Mesenchymal stem cell (in vitro differentiated cells and primary cell): Measurements from ENCODE around the gene ADISSP.

Experiments
- DNase-seq: peaks from one replicate; pipeline ENCODE4 v3.0.0-alpha.2; 2013
- H2AFZ ChIP-seq: one replicate; pipeline ENCODE4 v1.6.1; 2013; ENCODE audit warnings: low read depth, mild to moderate bottlenecking, control low read depth, inconsistent platforms, low read length, moderate library complexity
- H2AK5ac ChIP-seq: 2 replicates; pipeline ENCODE4 v1.6.1; 2013; ENCODE audit warnings: low read length, moderate library complexity, mild to moderate bottlenecking, inconsistent platforms; ENCODE audit not compliant: severe bottlenecking
- H2BK120ac ChIP-seq: one replicate; pipeline ENCODE4 v1.6.1; 2013; ENCODE audit warnings: low read depth, mild to moderate bottlenecking, inconsistent platforms, low read length, moderate library complexity
- H2BK12ac ChIP-seq, 2 experiments: one replicate each; pipeline ENCODE4 v1.6.1; 2013; ENCODE audit warnings: inconsistent platforms in 2 of 2, low read length in 2 of 2, mild to moderate bottlenecking in 2 of 2, moderate library complexity in 2 of 2, control low read depth in 1 of 2
- H2BK15ac ChIP-seq: one replicate; pipeline ENCODE4 v1.6.1; 2013; ENCODE audit warnings: mild to moderate bottlenecking, low read depth, inconsistent platforms; ENCODE audit not compliant: poor library complexity, severe bottlenecking
- H2BK5ac ChIP-seq: 2 replicates; pipeline ENCODE4 v1.6.1; 2013; ENCODE audit warnings: low read depth, mild to moderate bottlenecking, low read length, control low read depth, inconsistent platforms; ENCODE audit not compliant: poor library complexity, severe bottlenecking
- H3K14ac ChIP-seq, 2 experiments: one replicate each; pipeline ENCODE4 v1.6.1; 2013; ENCODE audit warnings: inconsistent platforms in 2 of 2, low read length in 2 of 2, control low read depth in 1 of 2, mild to moderate bottlenecking in 1 of 2, moderate library complexity in 1 of 2
- H3K18ac ChIP-seq, 2 experiments: one replicate each; pipeline ENCODE4 v1.6.1; 2013; ENCODE audit warnings: inconsistent platforms in 2 of 2, low read length in 2 of 2, control low read depth in 1 of 2, low read depth in 1 of 2, mild to moderate bottlenecking in 1 of 2
- H3K23ac ChIP-seq, 2 experiments: one replicate each; pipeline ENCODE4 v1.6.1; 2013; ENCODE audit warnings: inconsistent platforms in 2 of 2, low read length in 2 of 2, mild to moderate bottlenecking in 2 of 2, moderate library complexity in 2 of 2, control low read depth in 1 of 2
- H3K27ac ChIP-seq: 2 replicates; pipeline ENCODE4 v1.5.1; 2013; ENCODE audit warnings: mild to moderate bottlenecking, moderate library complexity, low read length, control low read depth, inconsistent platforms; ENCODE audit not compliant: poor library complexity, severe bottlenecking
- H3K27me3 ChIP-seq, 2 experiments: 2 replicates each; pipeline versions ENCODE4 v1.6.1 to v1.7.0; 2013; ENCODE audit warnings: low read length in 2 of 2, mild to moderate bottlenecking in 2 of 2, moderate library complexity in 2 of 2, control low read depth in 1 of 2, inconsistent platforms in 1 of 2; ENCODE audit not compliant: control insufficient read depth in 1 of 2, insufficient read depth in 1 of 2
- H3K36me3 ChIP-seq, 2 experiments: 2 replicates each; pipeline versions ENCODE4 v1.6.1 to v1.7.0; 2013; ENCODE audit warnings: low read length in 2 of 2, control low read depth in 1 of 2, inconsistent platforms in 1 of 2, low read depth in 1 of 2, mild to moderate bottlenecking in 1 of 2; ENCODE audit not compliant: insufficient read depth in 2 of 2, control insufficient read depth in 1 of 2
- H3K4ac ChIP-seq, 2 experiments: one replicate each; pipeline ENCODE4 v1.6.1; 2013; ENCODE audit warnings: inconsistent platforms in 2 of 2, low read length in 2 of 2, mild to moderate bottlenecking in 2 of 2, moderate library complexity in 2 of 2, control low read depth in 1 of 2, low read depth in 1 of 2
- H3K4me1 ChIP-seq: 2 replicates; pipeline ENCODE4 v1.6.1; 2013; ENCODE audit warnings: low read depth, low read length, control low read depth; ENCODE audit not compliant: control insufficient read depth, insufficient read depth
- H3K4me2 ChIP-seq: 2 replicates; pipeline ENCODE4 v1.6.1; 2013; ENCODE audit warnings: low read length, mild to moderate bottlenecking, inconsistent platforms; ENCODE audit not compliant: poor library complexity, severe bottlenecking
- H3K4me3 ChIP-seq, 2 experiments: 2 replicates each; pipeline versions ENCODE4 v1.5.1 to v1.7.0; 2013; ENCODE audit warnings: low read length in 2 of 2, mild to moderate bottlenecking in 2 of 2, control low read depth in 1 of 2, low read depth in 1 of 2; ENCODE audit not compliant: insufficient read depth in 1 of 2
- H3K79me1 ChIP-seq: replicated peaks from 2 replicates; pipeline ENCODE4 v1.6.1; 2013; ENCODE audit warnings: mild to moderate bottlenecking, control low read depth, low read length, inconsistent platforms; ENCODE audit not compliant: poor library complexity, severe bottlenecking
- H3K9ac ChIP-seq: 2 replicates; pipeline ENCODE4 v1.7.0; 2013; ENCODE audit warnings: mild to moderate bottlenecking, low read length, moderate library complexity
- H3K9me3 ChIP-seq: 2 replicates; pipeline ENCODE4 v1.7.0; 2013; ENCODE audit warnings: mild to moderate bottlenecking, low read length; ENCODE audit not compliant: control insufficient read depth
- H4K8ac ChIP-seq: one replicate; pipeline ENCODE4 v1.6.1; 2013; ENCODE audit warnings: inconsistent platforms, mild to moderate bottlenecking, low read length, moderate library complexity
- H4K91ac ChIP-seq: one replicate; pipeline ENCODE4 v1.6.1; 2013; ENCODE audit warnings: mild to moderate bottlenecking, low read length, inconsistent platforms
- WGBS: methylation state at CpG from one replicate; pipeline ENCODE4 v1.1.7; 2013; ENCODE audit warnings: mixed read lengths; 5-methylcytosine and 5-hydroxymethylcytosine counted together

The ADISSP gene

GRCh38 chr20:3760655-3761348, 6.8 kb downstream of the ADISSP start:
- Histone ChIP-seq H2AFZ (no peak overlapping the region), H2BK15ac (no peak overlapping the region), H3K79me1 (peaks cover 32% of the 10 kb centered on the region), H3K23ac (no peak overlapping the region), H4K8ac (no peak overlapping the region), H2AK5ac (no peak overlapping the region), H3K9ac (no peak overlapping the region), H3K14ac (no peak overlapping the region), H3K36me3 (peaks cover 19 to 28% of the 10 kb centered on the region in 2 experiments), H2BK5ac (no peak overlapping the region), H3K27ac (no peak overlapping the region), H3K4me2 (no peak overlapping the region), H2BK120ac (no peak overlapping the region), H3K4ac (no peak overlapping the region), H3K27me3 (no peaks in the 10 kb centered on the region), H2BK12ac (no peak overlapping the region), H3K4me1 (peaks cover 2% of the 10 kb centered on the region), H4K91ac (no peak overlapping the region), H3K18ac (no peak overlapping the region), H3K4me3 (no peak overlapping the region), H3K9me3 (no peaks in the 10 kb centered on the region)
- peak; percentile 35 for DNase-seq
- WGBS, result 68% methylated on average over 9 of the region's 10 CpGs

- WGBS, result 90% methylated on average over 11 of the region's 11 CpGs
- no peak overlapping the region for H2BK15ac ChIP-seq
Observed at GRCh38 chr20:3759884-3760283, 7.7 kb downstream of the ADISSP start.

DNA sequence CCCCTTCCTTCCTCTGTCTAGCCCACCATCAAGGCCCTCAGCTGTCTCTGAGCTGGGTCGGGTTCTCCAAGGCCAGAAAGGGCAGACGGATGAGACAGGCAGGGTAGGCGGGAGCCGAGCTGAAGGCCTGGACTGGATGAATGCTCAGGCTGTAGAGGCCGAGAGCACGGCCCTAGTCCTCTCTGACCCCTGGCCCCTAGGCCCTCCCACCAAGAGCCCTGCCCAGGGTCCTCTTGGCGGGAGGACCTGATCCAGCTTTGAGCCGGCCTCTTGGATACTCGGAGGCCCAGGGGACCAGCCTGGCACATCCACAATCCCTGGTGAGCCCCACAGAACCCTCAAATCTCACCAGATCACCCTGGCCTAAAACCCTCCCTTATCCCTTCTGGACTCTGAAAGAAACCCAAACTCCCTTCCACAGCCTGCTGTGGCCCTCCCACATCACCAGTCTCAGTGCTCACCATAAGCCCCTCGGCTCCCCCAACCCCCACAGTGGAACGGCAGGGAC, 8.2 kb downstream of the ADISSP start:
- Histone ChIP-seq H4K91ac (no peak overlapping the region), H2BK12ac (no peak overlapping the region), H3K4me3 (no peak overlapping the region), H2BK5ac (no peak overlapping the region), H3K79me1 (peaks cover 19% of the 10 kb centered on the region), H3K4ac (no peak overlapping the region), H3K27me3 (no peaks in the 10 kb centered on the region), H3K9ac (no peak overlapping the region), H3K4me2 (no peak overlapping the region), H2BK120ac (no peak overlapping the region), H3K4me1 (peaks cover 2% of the 10 kb centered on the region), H3K27ac (no peak overlapping the region), H3K18ac (no peak overlapping the region), H2AK5ac (no peak overlapping the region), H2AFZ (no peak overlapping the region), H3K9me3 (no peaks in the 10 kb centered on the region), H3K23ac (no peak overlapping the region), H3K14ac (no peak overlapping the region), H4K8ac (no peak overlapping the region), H2BK15ac (no peak overlapping the region), H3K36me3 (peaks cover 34 to 40% of the 10 kb centered on the region in 2 experiments)
- 83% methylated on average over 11 of the region's 11 CpGs for WGBS
- DNase-seq, result no peak

More at GRCh38 chr20:3759884-3760283, 7.7 kb downstream of the ADISSP start:
- Histone ChIP-seq H2AFZ (no peak overlapping the region), H2BK12ac (no peak overlapping the region), H3K27me3 (no peaks in the 10 kb centered on the region), H2AK5ac (no peak overlapping the region), H3K9me3 (no peaks in the 10 kb centered on the region), H2BK120ac (no peak overlapping the region), H4K91ac (no peak overlapping the region), H3K4me2 (no peak overlapping the region), H3K4ac (no peak overlapping the region), H2BK5ac (no peak overlapping the region), H3K36me3 (peaks cover 29 to 37% of the 10 kb centered on the region in 2 experiments), H3K18ac (no peak overlapping the region), H3K14ac (peak overlapping the region in 1 of 2 experiments; percentile 13), H3K23ac (no peak overlapping the region), H4K8ac (no peak overlapping the region), H3K9ac (no peak overlapping the region), H3K27ac (no peak overlapping the region), H3K4me1 (peaks cover 2% of the 10 kb centered on the region), H3K79me1 (peaks cover 25% of the 10 kb centered on the region), H3K4me3 (no peak overlapping the region)
- DNase-seq, result no peak

GRCh38 chr20:3758566-3758965, 9.0 kb downstream of the ADISSP start:
- H3K9me3 ChIP-seq, result no peaks in the 10 kb centered on the region
- no peak overlapping the region for H2AFZ ChIP-seq
- no peak overlapping the region for H3K14ac ChIP-seq
- H3K23ac ChIP-seq, result no peak overlapping the region
- H3K9ac ChIP-seq, result no peak overlapping the region
- peaks cover 13% of the 10 kb centered on the region for H3K79me1 ChIP-seq
- H2BK12ac ChIP-seq, result no peak overlapping the region
- H3K36me3 ChIP-seq, result peaks cover 41 to 43% of the 10 kb centered on the region in 2 experiments
- H3K4me1 ChIP-seq, result peaks cover 2% of the 10 kb centered on the region
- no peak overlapping the region for H4K91ac ChIP-seq
- no peak overlapping the region for H4K8ac ChIP-seq
- H2BK5ac ChIP-seq, result no peak overlapping the region
- no peaks in the 10 kb centered on the region for H3K27me3 ChIP-seq
- no peak overlapping the region for H3K4me3 ChIP-seq
- 95% methylated on average over 7 of the region's 11 CpGs for WGBS
- no peak overlapping the region for H3K4ac ChIP-seq
- no peak overlapping the region for H3K18ac ChIP-seq
- no peak overlapping the region for H2BK120ac ChIP-seq
- H2AK5ac ChIP-seq, result no peak overlapping the region
- H2BK15ac ChIP-seq, result no peak overlapping the region
- H3K4me2 ChIP-seq, result no peak overlapping the region
- H3K27ac ChIP-seq, result no peak overlapping the region
- no peak for DNase-seq
